GM12872 (cell line): ENCODE measurements around the gene C11orf97.
A peak's percentile ranks its signal among the peaks of the same experiment; 100 is the strongest.

Experiments
- TF ChIP-seq, protein P1 (sequence below): IDR thresholded peaks from 3 replicates; pipeline ENCODE4 v1.5.1; 2011; ENCODE audit warnings: low read depth, mild to moderate bottlenecking, low read length, moderate library complexity; ENCODE audit not compliant: insufficient read depth

The C11orf97 gene

GRCh38 chr11:94494126-94494680 is 18.1 kb upstream of the C11orf97 start:
- TF ChIP-seq, protein P1, sequence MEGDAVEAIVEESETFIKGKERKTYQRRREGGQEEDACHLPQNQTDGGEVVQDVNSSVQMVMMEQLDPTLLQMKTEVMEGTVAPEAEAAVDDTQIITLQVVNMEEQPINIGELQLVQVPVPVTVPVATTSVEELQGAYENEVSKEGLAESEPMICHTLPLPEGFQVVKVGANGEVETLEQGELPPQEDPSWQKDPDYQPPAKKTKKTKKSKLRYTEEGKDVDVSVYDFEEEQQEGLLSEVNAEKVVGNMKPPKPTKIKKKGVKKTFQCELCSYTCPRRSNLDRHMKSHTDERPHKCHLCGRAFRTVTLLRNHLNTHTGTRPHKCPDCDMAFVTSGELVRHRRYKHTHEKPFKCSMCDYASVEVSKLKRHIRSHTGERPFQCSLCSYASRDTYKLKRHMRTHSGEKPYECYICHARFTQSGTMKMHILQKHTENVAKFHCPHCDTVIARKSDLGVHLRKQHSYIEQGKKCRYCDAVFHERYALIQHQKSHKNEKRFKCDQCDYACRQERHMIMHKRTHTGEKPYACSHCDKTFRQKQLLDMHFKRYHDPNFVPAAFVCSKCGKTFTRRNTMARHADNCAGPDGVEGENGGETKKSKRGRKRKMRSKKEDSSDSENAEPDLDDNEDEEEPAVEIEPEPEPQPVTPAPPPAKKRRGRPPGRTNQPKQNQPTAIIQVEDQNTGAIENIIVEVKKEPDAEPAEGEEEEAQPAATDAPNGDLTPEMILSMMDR, result no peak

DNA sequence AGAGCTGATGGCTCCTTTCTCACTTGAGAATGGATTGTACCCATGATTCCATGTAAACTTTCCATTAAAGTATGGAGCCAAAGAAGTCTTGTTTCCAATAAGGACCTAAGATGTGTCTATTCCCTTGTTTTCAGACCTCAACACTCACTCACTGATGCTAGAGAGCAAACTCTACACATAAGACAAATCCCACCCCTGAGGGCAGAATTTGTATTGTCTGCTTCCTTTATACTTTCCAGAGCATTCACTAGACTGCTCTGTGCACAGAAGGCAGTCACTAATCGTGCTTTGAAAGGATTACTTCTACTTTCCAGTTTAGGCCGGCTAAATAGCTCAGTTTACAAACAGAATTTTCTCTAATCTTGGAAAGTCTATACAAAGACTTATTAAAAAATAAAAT is 12.1 kb upstream of the C11orf97 start:
- TF ChIP-seq, protein P1, result no peak

DNA sequence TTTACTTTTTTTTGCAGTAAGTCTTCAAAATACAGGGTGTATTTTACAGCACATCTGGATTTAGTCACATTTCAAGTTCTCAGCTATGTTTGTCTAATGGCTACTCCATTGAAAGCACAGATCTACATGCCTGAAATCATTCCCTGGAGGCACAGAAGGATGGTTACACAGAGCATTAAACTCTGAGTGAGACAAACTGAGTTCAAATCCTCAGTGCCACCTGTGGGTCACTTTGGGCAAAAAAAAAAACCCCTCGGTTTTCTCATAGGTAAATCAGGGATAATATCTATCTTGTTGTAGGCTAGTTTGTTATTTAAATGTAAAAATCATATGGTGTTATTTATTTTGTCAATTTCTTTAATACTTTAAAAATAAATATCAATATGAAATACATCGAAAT is 10.7 kb upstream of the C11orf97 start:
- TF ChIP-seq, protein P1, result no peak

- TF ChIP-seq, protein P1, result peak; percentile 45; the same call in 1 of the 3 replicates
Observed at GRCh38 chr11:94504689-94505293, 7.5 kb upstream of the C11orf97 start.

DNA sequence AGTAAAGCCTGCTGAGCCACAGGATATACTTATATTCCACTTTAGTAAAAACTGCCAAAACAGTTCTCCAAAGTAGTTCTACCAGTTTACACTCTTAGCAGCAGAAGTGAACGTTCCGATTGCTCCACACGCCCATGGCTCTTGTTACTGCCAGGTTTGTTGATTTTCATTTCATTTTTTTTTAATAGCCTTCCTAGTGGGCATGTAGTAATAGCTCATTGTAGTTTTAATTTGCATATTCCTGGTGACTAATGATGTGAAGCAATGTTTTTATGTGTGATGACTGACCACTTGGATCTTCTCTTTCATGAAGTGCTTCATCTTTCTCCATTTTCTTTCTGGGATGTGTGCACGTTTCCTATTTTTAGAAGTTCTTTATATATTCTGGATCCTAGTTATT is 4.8 kb upstream of the C11orf97 start:
- TF ChIP-seq, protein P1, result no peak

DNA sequence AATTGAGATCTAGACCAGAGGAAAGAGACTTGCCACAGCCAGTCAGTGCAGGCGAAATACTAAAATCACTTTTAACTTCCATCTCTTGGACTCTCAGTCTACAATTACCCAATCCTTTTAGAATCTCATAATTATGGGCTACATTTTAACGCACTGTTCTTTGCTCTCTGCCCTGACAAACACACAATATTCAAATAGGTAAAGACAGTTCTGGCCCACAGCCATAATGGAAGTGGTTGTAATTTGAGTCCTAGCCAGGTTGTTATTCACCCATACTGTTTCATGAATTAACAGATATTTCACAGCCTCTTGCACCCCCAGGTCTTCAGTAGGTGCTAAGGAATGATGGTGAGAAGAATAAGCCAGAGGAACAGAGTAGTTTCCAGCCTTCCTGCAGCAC is 830 bp downstream of the C11orf97 start:
- TF ChIP-seq, protein P1, result no peak

DNA sequence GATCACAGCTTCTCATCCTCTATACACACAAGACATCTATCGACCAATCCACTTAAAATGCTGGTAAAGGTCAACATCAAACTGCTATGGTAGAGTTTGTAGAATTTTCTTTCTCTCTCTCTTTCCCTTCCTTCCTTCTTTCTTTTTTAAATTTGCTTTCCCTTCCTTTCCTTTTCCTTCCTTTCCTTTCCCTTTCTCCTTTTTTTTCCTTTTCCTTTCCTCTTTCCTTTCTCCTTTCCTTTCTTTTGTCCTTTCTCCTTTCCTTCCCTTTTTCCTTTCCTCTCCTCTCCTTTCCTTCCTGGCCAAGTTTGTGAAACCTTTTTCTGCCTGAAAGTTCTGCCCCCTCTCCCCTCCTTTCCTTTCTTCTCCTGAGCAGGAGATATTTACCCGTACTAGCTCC is 3.1 kb downstream of the C11orf97 start:
- TF ChIP-seq, protein P1, result no peak
